ENCODE data around the gene RTTN.

DNA sequence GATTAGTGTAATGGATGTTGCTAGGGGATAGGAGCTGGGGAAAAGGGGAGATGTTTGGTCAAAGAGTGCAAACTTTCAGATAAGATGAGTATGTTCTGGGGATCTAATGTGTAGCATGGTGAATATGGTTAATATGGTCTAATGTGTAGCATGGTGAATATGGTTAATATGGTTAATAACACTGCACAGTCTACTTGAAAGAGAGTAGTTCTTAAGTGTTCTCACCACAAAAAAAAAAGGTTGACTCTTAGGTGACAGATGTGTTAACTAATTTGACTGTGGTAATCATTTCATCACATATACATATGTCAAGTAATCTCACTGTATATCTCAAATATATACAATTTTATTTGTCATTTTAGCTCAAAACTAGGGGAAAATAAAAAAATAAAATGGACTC is 136.5 kb downstream of the RTTN start:
- TF ChIP-seq, protein P1, sequence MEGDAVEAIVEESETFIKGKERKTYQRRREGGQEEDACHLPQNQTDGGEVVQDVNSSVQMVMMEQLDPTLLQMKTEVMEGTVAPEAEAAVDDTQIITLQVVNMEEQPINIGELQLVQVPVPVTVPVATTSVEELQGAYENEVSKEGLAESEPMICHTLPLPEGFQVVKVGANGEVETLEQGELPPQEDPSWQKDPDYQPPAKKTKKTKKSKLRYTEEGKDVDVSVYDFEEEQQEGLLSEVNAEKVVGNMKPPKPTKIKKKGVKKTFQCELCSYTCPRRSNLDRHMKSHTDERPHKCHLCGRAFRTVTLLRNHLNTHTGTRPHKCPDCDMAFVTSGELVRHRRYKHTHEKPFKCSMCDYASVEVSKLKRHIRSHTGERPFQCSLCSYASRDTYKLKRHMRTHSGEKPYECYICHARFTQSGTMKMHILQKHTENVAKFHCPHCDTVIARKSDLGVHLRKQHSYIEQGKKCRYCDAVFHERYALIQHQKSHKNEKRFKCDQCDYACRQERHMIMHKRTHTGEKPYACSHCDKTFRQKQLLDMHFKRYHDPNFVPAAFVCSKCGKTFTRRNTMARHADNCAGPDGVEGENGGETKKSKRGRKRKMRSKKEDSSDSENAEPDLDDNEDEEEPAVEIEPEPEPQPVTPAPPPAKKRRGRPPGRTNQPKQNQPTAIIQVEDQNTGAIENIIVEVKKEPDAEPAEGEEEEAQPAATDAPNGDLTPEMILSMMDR (IDR thresholded peaks at IDR 0.05; ENCODE audit: extremely low read depth in 1 of 2, insufficient read depth in 1 of 2, low read depth in 1 of 2, low read length in 2 of 2): no peak
- TF ChIP-seq POLR2A (IDR thresholded peaks at IDR 0.05; ENCODE audit: low read depth, low read length) (no peak), EZH2 (IDR thresholded peaks at IDR 0.05; ENCODE audit: borderline replicate concordance, low read depth, low read length, severe bottlenecking) (no peak), POLR2AphosphoS5 (IDR thresholded peaks at IDR 0.05; ENCODE audit: insufficient read depth, low read depth, low read length) (no peak), FOS (IDR thresholded peaks at IDR 0.05; ENCODE audit: borderline replicate concordance, insufficient read depth, low read length) (no peak)
